ENCODE results near the gene PDE10A. TPM values are rescaled to one million over a fixed set of nuclear protein-coding genes. Genes with fewer than 3 reads are reported as not detected.

The PDE10A gene
- total and polyA plus RNA-seq, 2 of the 13 experiments (the other 11 are each of a cell fraction or from before 2014, with no cell fraction given) = not detected

- H3K27ac ChIP-seq (ENCODE audit: extremely low read length, insufficient read depth, low read length) = no peak overlapping the region
- TF ChIP-seq HNRNPH1 (optimal IDR thresholded peaks at IDR 0.05; ENCODE audit: low read depth, low read length) (no peak), SOX6 (IDR thresholded peaks at IDR 0.05) (no peak), SOX6 (CRISPR knock-in tag; IDR thresholded peaks at IDR 0.05) (no peak), MIER3 (CRISPR knock-in tag; IDR thresholded peaks at IDR 0.05; ENCODE audit: borderline replicate concordance) (no peak), GPN1 (CRISPR knock-in tag; IDR thresholded peaks at IDR 0.05; ENCODE audit: borderline replicate concordance) (no peak), PBX2 (CRISPR knock-in tag; IDR thresholded peaks at IDR 0.05) (no peak), ZNF772 (CRISPR knock-in tag; IDR thresholded peaks at IDR 0.05) (no peak), PAXIP1 (CRISPR knock-in tag; conservative IDR thresholded peaks at IDR 0.05) (no peak)
- FAIRE-seq = no peak
- H2AFZ ChIP-seq (ENCODE audit: low read length) = no peak overlapping the region
- ChIA-PET CTCF (ENCODE audit: low intra/inter-chr PET ratio, low total read pairs) (no interaction called here), POLR2A (no interaction called here)
- in situ Hi-C loops (cut with HindIII; ENCODE audit: extremely low pct_ligation_motif_present, low pct_unique_long_range_greater_than_20kb) = no loop called here
- H3K4me1 ChIP-seq (ENCODE audit: insufficient read depth, low read length) = no peaks in the 10 kb centered on the region
- H3K4me2 ChIP-seq (ENCODE audit: low read depth, low read length) = no peak overlapping the region
- H3K36me3 ChIP-seq (replicated peaks in 1 of 2; ENCODE audit: control insufficient read depth in 1 of 2, insufficient read depth in 2 of 2, low read length in 2 of 2) = no peaks in the 10 kb centered on the region
- BruUV-seq (replicated peaks) = no TSS peak
- ATAC-seq = no peak
- intact Hi-C loops (cut with micrococcal nuclease; ENCODE audit: unreplicated experiment) = no loop called here
- no peaks in the 10 kb centered on the region for H3K9me3 ChIP-seq (ENCODE audit: low read length)
- no peak overlapping the region for H3K9ac ChIP-seq (ENCODE audit: insufficient read depth, low read depth, low read length)
- WGBS (ENCODE audit: low lambda C conversion rate) = 14% methylated on average over 5 of the region's 5 CpGs
- no peaks in the 10 kb centered on the region for H4K20me1 ChIP-seq (ENCODE audit: insufficient read depth, low read length)
- no peak for DNase-seq (ENCODE audit: low spot score)
- no peaks in the 10 kb centered on the region for H3K27me3 ChIP-seq (ENCODE audit: control insufficient read depth in 1 of 2, insufficient read depth in 2 of 2, low read length in 2 of 2)
- no peaks in the 10 kb centered on the region for H3K79me2 ChIP-seq (ENCODE audit: insufficient read depth, low read length)
- H3K4me3 ChIP-seq (replicated peaks in 1 of 3; ENCODE audit: insufficient read depth in 1 of 3, low read depth in 2 of 3, low read length in 3 of 3) = no peak overlapping the region
These were observed 75.8 kb downstream of the PDE10A start for GRCh38 chr6:165587206-165587605.

Data from HepG2 (cell line).